ENCODE measurements around the gene CHD5.

The CHD5 gene

DNA sequence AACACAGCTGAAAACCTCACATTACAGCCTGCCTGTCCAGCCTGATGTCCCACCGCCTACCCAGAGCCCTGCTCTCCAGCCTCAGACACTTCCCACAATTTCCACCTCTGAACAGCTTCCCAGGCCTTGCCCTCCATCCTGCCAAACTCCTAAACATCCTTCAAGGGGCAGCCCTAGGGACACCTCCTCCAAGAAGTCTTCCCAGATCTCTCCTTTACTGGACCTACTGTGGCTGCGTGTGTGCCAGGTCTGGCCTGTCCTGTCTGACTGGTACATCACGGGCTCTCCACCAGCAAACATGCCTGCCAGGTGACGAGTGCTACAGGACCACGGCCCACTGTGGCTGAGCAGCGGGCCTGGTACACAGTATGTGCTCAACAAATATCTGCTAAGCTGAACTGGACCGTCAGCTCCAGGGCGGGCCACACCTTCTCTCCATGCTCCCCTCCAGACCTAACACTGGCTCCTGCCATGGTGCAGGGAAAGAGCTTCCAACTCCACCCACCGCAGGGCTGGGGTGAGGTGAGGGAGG lies 28.8 kb downstream of the CHD5 start:
- no peak for DNase-seq

- DNase-seq = no peak
Observed at GRCh38 chr1:6150006-6150938, 29.8 kb downstream of the CHD5 start.

GRCh38 chr1:6149597-6149996 lies 30.5 kb downstream of the CHD5 start:
- DNase-seq = no peak

GRCh38 chr1:6148497-6149241 lies 31.5 kb downstream of the CHD5 start:
- DNase-seq = peak; percentile 56

GRCh38 chr1:6145864-6146410 lies 34.2 kb downstream of the CHD5 start:
- DNase-seq = no peak

DNA sequence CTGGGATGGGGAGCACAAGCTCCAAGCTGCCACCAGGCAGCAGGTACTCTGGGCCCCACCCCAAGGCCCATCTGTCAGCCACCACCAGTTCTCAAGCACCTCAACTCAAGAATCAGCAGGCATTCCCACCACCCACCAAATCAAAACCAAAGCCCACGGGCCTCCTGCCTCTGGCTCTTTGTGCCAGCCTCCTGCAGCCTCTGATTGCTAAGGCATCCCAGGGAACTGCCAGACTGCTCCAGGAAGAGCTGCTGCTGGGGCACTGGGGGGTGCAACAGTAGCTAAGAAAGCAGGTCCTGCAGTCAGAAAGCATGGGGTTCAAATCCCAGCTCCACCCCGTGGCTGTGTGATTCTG lies 34.7 kb downstream of the CHD5 start:
- DNase-seq = no peak

DNA sequence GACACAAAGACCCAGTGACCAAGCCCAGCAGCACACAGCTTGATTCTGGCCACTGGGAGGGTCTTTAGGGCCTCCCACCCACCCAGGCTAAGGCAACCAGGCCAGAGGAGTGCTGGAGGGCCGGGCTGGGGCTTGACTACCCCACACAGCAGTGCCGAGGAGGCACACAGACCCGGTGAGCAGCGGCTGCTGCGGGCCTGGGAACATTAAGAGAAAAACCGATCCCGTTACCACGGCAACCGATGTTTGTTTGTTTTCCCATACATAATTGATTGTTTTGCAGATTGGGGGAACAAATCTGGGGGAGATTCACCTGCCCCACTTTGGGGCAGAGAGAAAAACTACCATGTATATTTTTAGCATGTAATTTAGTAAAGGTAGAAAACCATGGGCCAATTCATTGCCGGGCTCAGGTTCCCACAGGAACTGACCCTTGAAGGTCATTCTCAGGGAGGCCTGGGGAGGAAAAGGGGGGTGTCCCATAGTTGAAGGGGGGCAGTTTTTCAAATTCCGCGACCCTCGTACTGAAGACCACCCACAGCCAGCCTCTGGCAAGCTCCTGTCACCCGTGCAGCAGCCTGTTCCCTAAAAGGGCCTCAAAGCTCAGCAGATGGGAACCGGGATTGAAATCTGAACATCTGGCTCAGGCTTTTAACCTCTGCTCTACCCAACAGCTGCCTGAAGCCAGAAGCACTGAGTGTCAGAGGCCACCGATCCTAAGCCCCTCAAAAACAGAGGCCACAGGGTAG lies 35.3 kb downstream of the CHD5 start:
- DNase-seq = no peak

DNA sequence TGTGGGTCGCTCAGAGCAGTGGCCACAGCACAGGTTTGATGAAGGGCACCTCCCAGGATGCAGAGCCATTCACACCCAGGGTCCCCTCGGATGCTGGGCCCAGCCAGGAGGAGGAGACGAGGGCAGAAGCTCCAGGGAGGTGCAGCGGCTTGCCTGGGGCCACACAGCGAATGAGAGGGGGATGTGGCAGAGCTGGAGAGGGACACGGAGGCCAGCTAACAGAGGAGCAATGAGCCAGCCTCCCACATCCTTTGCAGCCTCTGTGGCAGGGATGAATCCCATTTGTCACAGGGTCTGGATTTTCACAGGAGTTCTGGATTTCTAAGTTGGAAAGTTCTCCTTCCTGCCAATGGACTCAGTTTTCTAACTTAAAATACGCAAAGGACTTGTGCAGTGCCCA lies 35.9 kb downstream of the CHD5 start:
- DNase-seq = no peak

- no peak for DNase-seq
Observed at GRCh38 chr1:6143395-6143794, 36.7 kb downstream of the CHD5 start.

GRCh38 chr1:6142734-6143133 lies 37.4 kb downstream of the CHD5 start:
- DNase-seq = no peak

DNA sequence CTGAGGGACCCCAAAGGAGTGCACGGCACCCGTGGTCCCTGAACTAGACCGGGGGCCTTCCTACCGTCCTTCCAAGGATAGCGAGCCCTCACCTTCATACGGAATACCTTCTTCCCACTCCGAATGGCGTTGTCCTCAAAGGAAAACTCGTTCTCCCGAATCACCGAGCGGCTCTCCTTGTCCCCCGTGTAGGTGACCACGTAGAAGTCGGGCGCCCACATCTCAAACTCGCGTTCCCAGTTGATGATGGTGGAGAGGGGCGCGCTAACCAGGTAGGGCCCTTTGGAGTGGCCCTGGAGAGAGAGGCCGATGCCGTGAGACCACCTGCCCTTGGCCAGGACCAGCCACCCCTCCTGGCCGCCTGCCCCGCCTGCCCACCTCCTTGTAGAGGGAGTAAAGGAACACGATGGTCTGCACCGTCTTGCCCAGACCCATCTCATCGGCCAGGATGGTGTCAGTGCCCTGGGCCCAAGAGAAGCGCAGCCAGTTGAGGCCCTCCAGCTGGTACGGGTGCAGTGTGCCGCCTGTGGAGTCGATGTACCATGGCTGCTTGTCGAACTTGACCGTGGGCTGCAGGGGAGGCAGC lies 38.0 kb downstream of the CHD5 start:
- DNase-seq = no peak

DNA sequence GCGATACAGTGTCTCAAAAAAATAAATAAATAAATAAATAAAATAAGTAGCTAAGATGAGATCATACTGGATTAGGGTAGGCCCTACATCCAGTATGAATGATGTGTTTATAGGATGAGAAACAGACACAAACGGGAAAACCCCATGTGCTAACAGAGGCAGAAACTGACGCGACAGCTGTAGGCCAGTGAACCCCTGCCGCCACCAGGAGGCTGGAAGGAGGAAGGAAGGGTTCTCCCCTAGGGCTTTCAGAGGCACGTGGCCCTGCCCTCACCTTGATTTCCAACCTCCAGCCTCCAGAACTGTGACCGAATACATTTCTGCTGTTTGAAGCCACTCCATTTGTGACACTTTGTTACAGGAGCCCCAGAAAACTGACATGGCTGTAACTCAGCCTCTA lies 38.5 kb downstream of the CHD5 start:
- DNase-seq = no peak

- DNase-seq = no peak
Observed at GRCh38 chr1:6140413-6140812, 39.7 kb downstream of the CHD5 start.

DNA sequence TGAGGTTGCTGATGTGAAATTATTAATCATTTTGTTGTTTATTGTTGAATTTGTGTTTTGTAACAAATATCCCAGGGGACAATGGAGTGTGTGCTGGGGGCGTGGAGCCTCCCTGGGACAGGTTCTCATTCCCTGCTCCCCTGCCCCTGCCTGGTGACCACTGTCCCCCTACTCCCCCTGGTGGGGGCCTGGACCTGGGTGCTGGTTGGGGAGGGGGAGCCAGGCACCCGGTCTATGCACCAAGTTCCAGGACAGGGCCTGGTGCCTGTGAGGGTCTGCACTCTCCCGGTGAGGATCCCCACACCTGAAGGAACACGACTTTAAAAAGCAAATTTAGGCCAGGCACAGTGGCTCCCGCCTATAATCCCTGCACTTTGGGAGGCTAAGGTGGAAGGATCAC lies 42.4 kb downstream of the CHD5 start:
- DNase-seq = no peak

- no peak for DNase-seq
Observed at GRCh38 chr1:6136516-6137220, 43.5 kb downstream of the CHD5 start.

GRCh38 chr1:6134741-6135510 lies 45.2 kb downstream of the CHD5 start:
- no peak for DNase-seq

DNA sequence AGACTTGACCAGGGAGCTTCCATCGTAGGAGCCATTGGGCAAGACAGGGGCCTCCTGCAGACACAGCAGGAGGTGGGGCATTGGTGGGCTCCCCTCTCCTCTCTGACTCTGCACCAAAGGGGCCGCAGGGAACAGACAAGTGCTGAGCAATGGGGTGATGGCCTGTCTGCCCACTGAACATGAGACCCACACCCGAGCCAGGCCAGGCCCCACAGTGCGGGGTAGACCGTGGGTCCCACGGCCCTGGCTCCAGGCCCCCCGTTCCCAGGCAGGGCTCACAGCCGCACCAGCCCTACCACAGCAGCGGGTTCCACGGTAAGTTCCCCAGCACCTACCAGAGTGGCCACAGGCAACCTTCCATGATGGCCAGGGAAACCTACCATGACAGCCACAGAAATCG lies 45.9 kb downstream of the CHD5 start:
- no peak for DNase-seq

- no peak for DNase-seq
Observed at GRCh38 chr1:6133146-6133895, 46.8 kb downstream of the CHD5 start.

GRCh38 chr1:6131561-6131960 lies 48.6 kb downstream of the CHD5 start:
- DNase-seq = no peak

DNA sequence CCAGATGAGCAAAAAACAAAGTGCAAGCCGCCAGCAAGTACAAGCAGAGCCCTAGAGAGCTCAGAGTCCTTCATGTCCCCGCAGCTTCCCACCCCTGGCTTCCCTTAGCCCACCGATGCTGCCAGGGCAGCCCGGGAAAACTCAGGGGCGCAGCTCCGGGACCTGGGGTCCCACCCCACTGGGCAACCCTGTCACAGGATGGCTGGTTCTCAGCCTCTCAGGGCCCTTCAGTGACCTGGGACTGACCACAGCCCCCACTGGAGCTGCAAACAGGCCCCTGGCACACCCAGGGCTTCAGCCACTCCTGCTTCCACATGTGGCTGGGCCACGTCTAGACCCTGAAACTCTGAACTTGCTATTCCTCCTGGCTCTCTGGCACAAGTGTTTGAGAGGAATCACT lies 49.5 kb downstream of the CHD5 start:
- no peak for DNase-seq

All from activated T-cell treated with anti-CD3 and anti-CD28 coated beads for 4 hours (primary cell).